GM19328 (cell line): Measurements from ENCODE around the gene NPR3.

Experiments used
- ATAC-seq: cut with Tn5 transposase; IDR thresholded peaks from one replicate; pipeline ENCODE4 v1.9.1; 2021; ENCODE audit warnings: mild to moderate bottlenecking, moderate library complexity; ENCODE audit not compliant: unreplicated experiment

NPR3 gene

DNA sequence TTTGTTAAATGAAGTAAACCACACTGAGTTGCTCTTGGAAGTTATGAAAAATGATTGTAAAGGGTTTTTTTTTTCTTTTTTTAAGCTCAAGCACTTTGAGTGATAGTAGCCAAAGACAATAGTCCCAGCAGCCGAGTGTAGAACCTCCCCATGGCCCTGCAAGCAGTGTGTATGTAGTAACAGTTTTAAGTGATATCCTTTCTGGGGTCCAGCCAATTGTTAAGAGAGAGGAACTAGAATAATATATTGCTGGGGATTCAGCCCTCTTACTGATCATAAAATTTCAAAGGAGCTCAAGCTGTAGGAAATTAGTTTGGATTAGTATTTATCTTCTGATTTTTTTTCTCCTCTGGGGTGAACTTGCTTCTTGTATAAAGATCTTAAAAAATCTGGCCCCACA lies 43.2 kb downstream of the NPR3 start:
- no peak for ATAC-seq

DNA sequence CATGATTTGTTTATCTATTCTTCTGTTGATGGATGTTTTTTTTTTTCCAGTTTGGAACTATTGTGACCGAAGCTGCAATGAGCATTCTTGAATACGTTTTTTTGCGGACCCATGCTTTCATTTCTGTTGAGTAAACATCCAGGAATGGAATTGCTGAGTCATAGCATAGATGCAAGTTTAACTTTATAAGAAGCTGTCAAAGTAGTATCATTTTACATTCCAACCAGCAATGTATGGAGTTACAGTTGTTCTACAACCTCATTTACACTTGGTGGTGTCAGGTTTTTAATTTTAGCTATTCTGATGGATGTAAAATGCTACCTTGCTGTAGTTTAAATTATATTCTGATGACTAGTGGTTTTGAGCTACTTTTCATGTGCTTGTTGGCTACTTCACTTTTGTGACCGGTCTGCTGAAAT lies 49.0 kb downstream of the NPR3 start:
- no peak for ATAC-seq

- ATAC-seq, result no peak
Measured at GRCh38 chr5:32765266-32765665, 54.1 kb downstream of the NPR3 start.

DNA sequence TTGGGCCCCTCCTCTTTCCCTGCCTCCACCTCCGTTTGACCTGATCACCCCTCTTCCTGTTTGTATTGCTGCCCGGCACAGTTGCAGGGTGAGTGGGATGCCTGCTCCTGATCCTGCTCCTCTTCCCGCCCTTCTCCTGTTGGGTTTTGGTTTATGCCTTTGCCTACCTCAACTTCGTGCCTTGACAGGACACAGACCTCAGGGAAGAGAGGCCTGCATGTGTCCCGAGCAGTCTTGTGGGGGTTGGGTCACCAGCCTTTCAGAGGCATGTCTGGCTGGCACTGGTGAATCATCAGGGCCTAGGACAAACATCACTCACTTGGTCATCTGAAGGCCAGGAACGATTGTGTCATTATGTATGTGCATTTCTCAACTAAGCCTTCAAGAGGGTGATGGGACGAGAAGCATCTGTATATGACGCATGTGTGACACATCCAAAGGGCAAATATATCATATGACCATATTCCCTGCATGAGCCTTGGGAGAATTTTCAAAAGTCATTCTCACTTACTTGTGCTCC lies 56.9 kb downstream of the NPR3 start:
- ATAC-seq, result no peak

DNA sequence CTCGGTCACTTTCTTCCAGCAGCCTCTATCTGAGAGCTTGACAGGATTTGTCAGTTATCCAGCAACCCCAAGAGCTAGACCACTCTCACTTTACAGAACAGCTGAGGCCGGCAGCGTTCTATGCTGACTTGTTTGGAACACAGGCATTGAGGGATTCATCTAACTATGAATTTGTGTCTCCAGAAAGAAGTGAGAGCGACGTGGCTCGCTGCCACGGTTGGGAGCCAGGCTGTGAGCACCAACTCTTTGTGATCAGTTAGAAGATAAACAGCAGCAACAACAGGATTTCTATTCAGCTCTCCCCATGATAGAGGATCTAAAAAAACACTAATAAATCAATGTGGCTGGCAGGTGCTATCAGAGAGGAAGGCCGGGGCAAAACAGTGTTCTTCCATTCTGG lies 58.6 kb downstream of the NPR3 start:
- ATAC-seq, result no peak

DNA sequence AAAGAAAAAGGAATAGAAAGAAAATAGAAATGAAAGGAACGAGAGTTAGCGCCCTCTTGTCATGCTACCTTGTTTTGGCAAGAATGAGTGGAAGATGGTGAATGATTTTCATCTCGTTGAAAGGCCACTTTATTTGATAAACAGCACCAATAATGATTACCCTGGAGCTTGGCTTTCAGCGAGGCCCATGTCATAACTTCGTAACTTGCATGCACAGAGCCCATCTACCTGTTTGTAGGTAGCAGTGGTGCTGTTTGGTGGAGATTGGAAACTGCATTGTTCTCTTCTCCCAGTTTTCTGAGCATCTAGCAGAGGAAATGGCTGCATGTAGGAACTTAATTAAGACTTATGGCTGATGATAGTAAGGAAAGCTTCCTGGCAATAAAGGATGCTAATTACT lies 59.3 kb downstream of the NPR3 start:
- no peak for ATAC-seq

- no peak for ATAC-seq
Measured at GRCh38 chr5:32771037-32771436, 59.9 kb downstream of the NPR3 start.

DNA sequence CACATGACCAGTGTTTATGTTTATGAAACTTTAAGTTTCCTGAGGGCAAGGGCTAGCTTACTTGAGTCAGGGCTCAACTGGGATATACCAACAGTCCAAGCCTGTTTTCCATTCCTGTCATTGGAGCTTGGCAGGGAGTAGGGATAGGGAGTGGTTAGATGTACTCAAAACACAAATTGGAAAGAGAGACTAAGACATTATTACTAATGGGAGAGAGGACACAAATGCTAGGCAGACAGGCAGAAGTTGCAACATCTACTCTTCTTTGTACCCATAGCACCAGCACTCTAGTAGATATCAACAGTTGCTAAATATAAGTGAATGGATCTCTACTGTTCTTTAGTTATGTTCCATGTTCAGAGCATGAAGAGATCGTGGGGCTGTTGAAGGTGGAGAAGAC lies 62.8 kb downstream of the NPR3 start:
- no peak for ATAC-seq

DNA sequence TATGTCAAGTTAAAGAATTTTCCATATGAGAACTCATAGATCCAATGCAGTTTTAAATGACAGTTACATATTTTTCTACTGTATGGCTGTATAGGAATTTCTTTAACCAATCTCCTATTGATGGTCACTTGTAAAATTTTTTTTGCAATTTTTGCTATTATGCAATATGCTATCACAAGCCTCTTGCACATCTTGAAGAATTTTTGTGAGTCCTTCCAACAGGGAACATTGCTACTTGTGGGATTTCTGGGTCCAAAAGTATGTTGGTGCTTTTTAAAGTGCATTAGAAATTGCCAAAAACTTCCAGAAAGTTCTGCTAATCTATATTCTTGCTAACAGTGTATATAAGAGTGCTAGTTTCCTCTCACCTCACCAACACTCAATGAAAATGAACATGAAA lies 65.1 kb downstream of the NPR3 start:
- ATAC-seq, result no peak

- no peak for ATAC-seq
Measured at GRCh38 chr5:32777222-32777621, 66.1 kb downstream of the NPR3 start.

GRCh38 chr5:32777733-32778132 lies 66.6 kb downstream of the NPR3 start:
- ATAC-seq, result no peak

DNA sequence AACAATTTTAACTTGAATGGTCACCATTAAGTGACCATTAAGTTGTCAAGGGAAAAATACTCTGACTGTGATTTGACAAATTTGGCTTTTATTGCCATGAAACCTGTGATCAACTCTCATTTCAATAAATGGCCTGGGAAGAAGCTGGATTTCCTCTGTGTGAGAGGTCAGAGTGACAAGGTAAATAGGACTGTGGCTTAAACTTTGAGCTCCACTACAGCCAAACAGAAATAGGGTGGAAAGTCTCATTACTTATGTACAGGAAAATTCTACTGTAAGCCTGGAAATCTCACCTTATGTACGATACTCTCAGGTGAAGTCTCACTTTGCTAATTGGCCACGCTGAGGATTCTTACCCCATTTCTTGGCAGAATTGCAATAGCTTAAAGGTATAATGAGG lies 67.3 kb downstream of the NPR3 start:
- ATAC-seq, result no peak

- no peak for ATAC-seq
Measured at GRCh38 chr5:32779754-32780415, 68.8 kb downstream of the NPR3 start.

GRCh38 chr5:32780508-32780919 lies 69.4 kb downstream of the NPR3 start:
- ATAC-seq, result no peak

- ATAC-seq, result no peak
Measured at GRCh38 chr5:32783661-32784060, 72.5 kb downstream of the NPR3 start.

DNA sequence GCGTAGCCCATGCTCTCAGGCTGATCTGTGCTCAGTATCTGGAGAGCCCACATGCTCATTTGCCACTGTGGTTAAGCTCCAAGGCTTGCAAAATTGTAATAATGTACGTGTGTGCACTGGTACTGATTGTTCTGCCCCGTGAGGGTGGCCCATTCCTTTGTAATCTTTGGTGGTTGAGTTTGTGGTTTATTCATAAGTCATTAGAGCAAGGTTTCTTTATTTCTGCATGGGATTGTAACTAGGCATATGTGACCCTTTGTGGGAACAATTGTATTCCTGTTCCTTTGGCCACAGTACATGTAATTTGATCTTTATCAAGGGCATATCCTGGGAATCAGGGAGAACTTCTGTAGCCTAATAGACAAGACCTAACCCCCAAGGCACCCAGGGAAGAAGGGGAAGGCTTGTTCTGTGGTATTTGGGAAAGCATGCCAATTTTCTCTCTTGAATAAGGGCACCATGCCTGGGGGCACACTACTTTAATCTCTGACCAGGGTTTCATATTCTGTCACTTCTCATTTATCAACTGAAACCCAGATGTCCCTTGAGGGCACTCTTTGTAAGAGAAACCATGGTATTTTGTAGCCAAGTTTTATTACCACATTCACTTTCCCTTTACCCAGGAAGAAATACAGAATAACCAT lies 74.6 kb downstream of the NPR3 start:
- ATAC-seq, result no peak

GRCh38 chr5:32786311-32786710 lies 75.2 kb downstream of the NPR3 start:
- no peak for ATAC-seq

DNA sequence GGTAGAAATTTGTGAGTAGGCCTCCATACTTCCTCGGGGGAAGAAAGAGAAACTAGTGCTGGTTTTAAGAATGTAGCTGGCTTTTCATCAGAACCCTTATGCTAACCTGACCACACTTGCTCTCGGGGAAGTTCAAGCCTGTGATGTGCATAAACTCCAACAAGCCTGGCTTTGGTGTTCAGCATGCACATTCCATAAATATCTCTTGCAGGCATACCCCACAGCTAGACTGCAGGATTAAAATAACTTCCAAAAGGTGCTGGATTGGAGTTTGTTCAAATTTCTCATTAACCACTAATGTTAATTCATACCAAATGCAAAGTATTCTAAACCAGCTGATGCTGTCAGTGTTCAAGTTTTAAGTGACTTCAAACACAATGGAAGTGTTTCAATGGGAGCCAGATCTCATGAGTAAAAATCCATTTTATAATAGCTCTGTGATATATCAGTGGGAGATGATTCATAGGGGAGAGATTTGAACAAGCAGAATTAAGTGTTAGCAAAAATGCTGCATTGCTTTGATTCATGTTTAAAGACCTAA lies 79.4 kb downstream of the NPR3 start:
- ATAC-seq, result no peak

GRCh38 chr5:32791536-32792243 lies 80.6 kb downstream of the NPR3 start:
- no peak for ATAC-seq

- no peak for ATAC-seq
Measured at GRCh38 chr5:32794086-32794485, 83.0 kb downstream of the NPR3 start.

DNA sequence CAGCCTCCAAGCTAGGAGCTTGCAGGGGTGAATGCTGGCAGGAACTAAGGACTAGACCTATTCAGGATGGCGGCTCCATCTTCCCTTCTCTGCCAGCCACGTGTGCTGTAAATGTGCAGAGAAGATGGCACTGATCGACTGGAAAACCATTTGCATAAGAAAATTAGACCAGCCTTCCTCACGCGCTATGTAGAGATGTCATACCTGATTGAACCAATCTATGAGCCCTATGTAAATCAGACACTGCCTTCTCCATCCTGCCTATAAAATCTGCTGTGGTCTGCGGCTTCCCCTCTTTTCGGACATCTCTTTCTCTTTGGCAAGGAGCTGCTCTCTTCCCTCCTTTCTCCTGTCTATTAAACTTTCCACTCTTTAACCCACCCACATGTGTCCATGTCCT lies 91.6 kb downstream of the NPR3 start:
- no peak for ATAC-seq

DNA sequence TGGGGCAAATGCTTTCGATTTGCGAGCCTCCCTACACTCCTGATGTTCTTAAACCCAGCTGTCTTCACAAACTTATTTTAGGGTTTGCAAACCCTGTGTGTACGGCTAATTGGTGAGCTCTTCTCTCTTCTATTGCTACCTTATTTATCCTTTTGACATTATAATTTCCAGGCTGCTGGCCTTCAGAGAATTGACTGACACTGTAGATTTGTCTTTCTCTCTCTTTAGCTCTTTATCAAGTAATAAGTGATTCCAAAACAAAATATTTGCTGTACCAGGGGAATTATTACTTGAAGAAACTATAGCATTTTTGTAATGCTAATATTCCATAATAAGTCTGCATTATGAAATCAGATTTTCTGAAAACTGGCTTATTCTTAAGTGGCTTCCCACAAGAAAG lies 92.5 kb downstream of the NPR3 start:
- ATAC-seq, result no peak
